Keratinocyte (primary cell): Measurements from ENCODE around the gene MAD1L1.

ENCODE experiments used
- EZH2 ChIP-seq: IDR thresholded peaks from one replicate; pipeline ENCODE4 v1.6.1; 2012; ENCODE audit warnings: inconsistent platforms, mild to moderate bottlenecking, low read length, moderate library complexity
- TF ChIP-seq, protein P1 (sequence below), 3 experiments: IDR thresholded peaks in 1 of 3; conservative IDR thresholded peaks in 1 of 3; optimal IDR thresholded peaks in 1 of 3; 2 replicates in 2 of 3; 3 replicates in 1 of 3; pipeline versions ENCODE3 to v1.5.1; 2011; ENCODE audit warnings: low read length in 3 of 3, mild to moderate bottlenecking in 3 of 3, moderate library complexity in 2 of 3, control low read depth in 1 of 3, inconsistent platforms in 1 of 3; ENCODE audit not compliant: insufficient read depth in 2 of 3; ENCODE audit errors: extremely low read depth in 1 of 3

GRCh38 chr7:2002561-2003450 lies 229.9 kb downstream of the MAD1L1 start:
- TF ChIP-seq, protein P1, sequence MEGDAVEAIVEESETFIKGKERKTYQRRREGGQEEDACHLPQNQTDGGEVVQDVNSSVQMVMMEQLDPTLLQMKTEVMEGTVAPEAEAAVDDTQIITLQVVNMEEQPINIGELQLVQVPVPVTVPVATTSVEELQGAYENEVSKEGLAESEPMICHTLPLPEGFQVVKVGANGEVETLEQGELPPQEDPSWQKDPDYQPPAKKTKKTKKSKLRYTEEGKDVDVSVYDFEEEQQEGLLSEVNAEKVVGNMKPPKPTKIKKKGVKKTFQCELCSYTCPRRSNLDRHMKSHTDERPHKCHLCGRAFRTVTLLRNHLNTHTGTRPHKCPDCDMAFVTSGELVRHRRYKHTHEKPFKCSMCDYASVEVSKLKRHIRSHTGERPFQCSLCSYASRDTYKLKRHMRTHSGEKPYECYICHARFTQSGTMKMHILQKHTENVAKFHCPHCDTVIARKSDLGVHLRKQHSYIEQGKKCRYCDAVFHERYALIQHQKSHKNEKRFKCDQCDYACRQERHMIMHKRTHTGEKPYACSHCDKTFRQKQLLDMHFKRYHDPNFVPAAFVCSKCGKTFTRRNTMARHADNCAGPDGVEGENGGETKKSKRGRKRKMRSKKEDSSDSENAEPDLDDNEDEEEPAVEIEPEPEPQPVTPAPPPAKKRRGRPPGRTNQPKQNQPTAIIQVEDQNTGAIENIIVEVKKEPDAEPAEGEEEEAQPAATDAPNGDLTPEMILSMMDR (optimal IDR thresholded peaks at IDR 0.05 in 1 of 3, IDR thresholded peaks at IDR 0.05 in 1 of 3, conservative IDR thresholded peaks at IDR 0.05 in 1 of 3; ENCODE audit: extremely low read depth in 1 of 3, insufficient read depth in 2 of 3, low read length in 3 of 3) = no peak
- TF ChIP-seq EZH2 = no peak
